Measurements from ENCODE around the gene RNF223.

The RNF223 gene

DNA sequence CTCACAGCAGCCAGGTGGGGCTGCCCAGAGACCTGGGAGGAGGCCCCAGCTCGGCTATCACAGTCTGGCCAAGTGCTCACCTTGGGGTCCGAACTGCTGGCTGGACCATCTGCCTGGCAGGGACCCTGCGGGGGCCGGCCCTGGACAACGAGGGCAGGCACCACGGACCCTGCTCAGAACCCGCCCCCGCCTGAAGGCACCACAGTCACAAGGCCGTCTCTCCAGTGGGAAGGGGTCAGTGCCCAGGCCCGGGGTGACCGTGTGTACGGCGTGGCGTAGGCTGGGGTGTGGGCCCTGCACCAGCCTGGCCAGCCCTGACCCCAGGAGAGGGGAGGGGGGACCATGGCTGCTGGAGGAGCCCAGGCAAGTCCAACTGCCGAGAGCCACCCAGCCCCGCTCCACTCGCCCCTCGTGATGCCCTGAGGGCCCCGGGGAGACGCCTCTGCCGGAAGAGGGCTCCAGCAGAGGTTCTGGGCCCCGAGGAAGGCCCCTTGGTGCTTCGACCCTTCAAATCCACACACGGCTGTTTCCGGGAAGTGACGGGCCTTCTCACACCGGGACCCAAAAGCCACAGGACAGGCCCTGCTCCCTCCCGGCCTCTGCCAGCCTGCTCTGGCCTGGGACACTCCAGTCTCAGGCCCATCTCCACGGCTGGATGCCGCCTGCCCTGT, 11.2 kb upstream of the RNF223 start:
- H3K4me3 ChIP-seq (ENCODE audit: low read depth, low read length) = no peak overlapping the region
- TF ChIP-seq, protein P1, sequence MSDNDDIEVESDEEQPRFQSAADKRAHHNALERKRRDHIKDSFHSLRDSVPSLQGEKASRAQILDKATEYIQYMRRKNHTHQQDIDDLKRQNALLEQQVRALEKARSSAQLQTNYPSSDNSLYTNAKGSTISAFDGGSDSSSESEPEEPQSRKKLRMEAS (IDR thresholded peaks at IDR 0.05; ENCODE audit: low read depth, low read length) = no peak
- TF ChIP-seq POLR2A (IDR thresholded peaks at IDR 0.05; ENCODE audit: extremely low read depth, insufficient read length) (no peak), MYC (IDR thresholded peaks at IDR 0.05; ENCODE audit: low read depth, low read length) (no peak)
- TF ChIP-seq, protein P2, sequence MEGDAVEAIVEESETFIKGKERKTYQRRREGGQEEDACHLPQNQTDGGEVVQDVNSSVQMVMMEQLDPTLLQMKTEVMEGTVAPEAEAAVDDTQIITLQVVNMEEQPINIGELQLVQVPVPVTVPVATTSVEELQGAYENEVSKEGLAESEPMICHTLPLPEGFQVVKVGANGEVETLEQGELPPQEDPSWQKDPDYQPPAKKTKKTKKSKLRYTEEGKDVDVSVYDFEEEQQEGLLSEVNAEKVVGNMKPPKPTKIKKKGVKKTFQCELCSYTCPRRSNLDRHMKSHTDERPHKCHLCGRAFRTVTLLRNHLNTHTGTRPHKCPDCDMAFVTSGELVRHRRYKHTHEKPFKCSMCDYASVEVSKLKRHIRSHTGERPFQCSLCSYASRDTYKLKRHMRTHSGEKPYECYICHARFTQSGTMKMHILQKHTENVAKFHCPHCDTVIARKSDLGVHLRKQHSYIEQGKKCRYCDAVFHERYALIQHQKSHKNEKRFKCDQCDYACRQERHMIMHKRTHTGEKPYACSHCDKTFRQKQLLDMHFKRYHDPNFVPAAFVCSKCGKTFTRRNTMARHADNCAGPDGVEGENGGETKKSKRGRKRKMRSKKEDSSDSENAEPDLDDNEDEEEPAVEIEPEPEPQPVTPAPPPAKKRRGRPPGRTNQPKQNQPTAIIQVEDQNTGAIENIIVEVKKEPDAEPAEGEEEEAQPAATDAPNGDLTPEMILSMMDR (IDR thresholded peaks at IDR 0.05; ENCODE audit: low read depth, low read length) = no peak
- no peak for DNase-seq (ENCODE audit: low read depth)

DNA sequence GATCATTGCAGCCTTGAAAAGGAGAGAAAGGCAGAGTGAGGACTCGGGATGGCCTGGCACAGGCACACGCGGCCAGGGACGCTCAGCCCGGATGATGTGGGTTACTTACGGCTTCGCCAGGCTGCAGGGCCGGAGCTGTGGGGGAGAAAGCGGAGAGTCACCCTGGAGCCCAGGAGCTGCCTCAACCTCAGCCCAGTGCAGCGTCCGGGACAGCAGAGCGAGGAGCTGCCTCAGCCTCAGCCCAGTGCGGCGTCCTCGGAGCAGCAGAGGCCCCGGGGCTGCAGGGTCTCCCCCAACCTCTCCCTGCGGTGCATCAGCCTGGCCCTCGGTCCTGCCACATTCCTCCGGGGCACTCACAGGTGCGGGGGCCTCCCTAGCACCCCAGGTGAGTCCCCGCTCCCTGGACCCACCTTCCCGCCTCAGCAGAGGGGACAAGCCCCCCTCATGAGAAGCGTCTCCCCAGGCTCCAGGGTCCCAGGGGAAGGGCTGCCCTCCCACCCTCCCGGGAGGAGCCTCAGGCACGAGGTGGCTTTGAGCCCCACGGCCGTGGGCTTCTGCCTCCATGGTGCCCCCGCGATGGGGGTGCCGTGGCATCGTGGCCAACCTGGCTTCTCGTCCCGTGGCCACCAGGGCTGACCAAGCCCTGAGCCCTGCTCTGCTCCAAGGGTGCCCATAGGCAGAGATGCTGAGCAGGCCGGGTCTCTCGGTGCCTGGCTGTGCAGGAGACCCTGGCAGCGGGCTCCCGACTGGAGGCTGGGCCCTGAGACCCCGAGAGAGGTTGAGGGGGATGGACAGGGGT, 10.5 kb upstream of the RNF223 start:
- no peak for TF ChIP-seq MYC (IDR thresholded peaks at IDR 0.05; ENCODE audit: low read depth, low read length)
- TF ChIP-seq, protein P2 (IDR thresholded peaks at IDR 0.05; ENCODE audit: low read depth, low read length) = no peak
- no peak for TF ChIP-seq POLR2A (IDR thresholded peaks at IDR 0.05; ENCODE audit: extremely low read depth, insufficient read length)
- TF ChIP-seq, protein P1 (IDR thresholded peaks at IDR 0.05; ENCODE audit: low read depth, low read length) = no peak
- H3K4me3 ChIP-seq (ENCODE audit: low read depth, low read length) = no peak overlapping the region
- no peak for DNase-seq (ENCODE audit: low read depth)

DNA sequence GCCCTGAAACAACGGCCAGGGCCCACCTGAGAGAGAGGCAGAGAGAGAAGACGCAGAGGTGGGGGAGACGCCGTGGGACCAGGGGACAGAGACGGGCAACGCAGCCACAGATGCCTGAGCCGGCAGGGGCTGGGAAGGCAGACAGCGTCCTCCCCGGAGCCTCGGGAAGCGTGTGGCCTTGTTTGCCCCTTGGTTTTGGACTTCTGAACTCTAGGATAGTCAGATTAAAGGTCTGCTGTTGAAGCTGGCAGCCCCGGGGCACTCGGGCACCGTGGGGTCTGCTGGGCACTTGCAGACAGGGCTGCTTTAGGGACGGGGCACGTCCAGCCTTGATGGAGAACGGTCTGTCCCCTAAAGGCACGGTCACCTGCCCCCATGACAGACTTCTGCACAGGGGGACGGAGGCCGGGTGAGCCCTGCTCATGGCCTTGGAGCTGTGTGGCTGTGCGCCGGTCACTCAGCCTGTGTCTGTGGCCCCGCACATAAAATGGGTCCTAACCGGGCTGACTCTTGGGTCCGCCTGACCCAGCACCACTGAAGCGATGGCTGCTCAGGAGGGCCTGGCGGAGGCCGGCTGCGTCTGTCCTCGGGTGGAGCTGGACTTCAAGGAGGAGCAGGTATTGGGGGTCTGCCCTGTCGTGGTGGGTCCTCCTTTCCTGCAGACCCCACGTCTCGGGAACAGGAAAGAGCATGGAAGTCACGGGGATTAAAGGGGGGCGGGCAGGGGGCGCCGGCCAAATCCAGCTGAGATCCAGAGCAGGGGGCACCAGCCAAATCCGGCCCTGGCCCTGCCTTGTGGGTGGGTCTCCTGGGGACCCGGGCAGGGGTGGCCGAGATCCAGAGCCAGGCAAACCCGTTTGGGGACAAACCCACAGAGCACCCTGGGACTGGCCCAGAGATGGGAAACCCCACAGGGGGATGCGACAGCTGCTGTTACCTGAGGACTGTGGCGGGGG, 9.6 kb upstream of the RNF223 start:
- no peak for TF ChIP-seq POLR2A (IDR thresholded peaks at IDR 0.05; ENCODE audit: extremely low read depth, insufficient read length)
- TF ChIP-seq, protein P1 (IDR thresholded peaks at IDR 0.05; ENCODE audit: low read depth, low read length) = no peak
- no peak for TF ChIP-seq MYC (IDR thresholded peaks at IDR 0.05; ENCODE audit: low read depth, low read length)
- TF ChIP-seq, protein P2 (IDR thresholded peaks at IDR 0.05; ENCODE audit: low read depth, low read length) = no peak
- H3K4me3 ChIP-seq (ENCODE audit: low read depth, low read length) = no peak overlapping the region
- DNase-seq (ENCODE audit: low read depth) = no peak

DNA sequence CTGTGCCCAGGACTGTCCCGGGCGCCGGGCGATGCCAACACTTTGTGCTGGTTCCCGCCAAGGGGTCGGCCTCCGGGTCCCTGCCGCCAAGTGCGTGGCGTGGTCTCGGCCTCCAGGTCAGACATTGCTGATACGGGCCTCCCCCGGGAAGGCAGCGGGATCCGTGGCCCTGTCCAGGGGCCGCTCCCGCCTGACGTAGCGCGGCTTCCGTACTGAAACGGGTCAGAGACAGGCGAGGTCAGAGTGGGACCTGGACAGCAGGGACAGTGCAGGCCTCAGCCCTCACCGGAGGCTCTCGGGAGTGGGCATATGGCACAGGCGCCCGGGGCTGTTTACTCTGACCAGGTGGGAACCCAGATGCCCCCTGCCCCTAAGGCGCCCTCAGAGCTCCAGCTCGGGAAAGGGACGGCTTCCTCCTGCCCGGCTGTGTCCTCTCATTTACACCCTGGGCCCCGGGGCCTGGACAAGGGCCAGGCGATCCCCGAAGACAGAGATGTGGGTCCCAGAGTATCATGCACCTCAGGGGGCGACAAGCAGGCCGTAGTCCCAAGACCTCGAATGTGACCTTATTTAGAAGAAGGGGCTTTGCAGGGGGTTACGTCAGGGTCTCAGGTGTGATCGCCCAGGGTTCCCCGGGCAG, 8.8 kb upstream of the RNF223 start:
- no peak for DNase-seq (ENCODE audit: low read depth)
- TF ChIP-seq, protein P2 (IDR thresholded peaks at IDR 0.05; ENCODE audit: low read depth, low read length) = no peak
- TF ChIP-seq MYC (IDR thresholded peaks at IDR 0.05; ENCODE audit: low read depth, low read length) (no peak), POLR2A (IDR thresholded peaks at IDR 0.05; ENCODE audit: extremely low read depth, insufficient read length) (no peak)
- TF ChIP-seq, protein P1 (IDR thresholded peaks at IDR 0.05; ENCODE audit: low read depth, low read length) = no peak
- H3K4me3 ChIP-seq (ENCODE audit: low read depth, low read length) = no peak overlapping the region

DNA sequence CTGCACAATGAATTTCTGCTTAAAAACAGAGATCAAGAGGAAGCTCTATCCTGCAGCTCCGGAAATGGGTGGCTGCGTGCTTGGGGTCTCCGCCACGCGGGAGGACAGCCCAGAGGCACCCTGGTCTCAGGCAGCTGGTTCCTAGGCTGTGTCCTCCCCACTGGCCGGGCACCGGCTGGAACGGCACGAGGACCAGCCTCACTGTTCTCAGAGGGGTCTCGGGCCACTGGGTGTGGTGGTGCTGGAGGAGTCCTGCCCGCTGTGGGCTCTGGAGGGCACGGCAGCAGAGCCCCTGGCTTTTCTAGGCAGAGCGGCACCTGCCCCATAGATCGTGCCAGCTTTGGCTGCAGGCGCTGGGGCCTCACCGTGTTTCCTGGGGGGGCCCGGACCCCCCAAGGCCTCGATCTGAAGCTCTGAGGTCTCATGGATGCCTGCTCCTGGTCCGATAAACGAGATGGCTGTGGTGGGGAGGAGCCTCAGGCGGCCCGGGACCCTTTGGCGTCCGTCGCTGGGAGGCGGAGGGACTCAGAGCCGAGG, 8.2 kb upstream of the RNF223 start:
- TF ChIP-seq POLR2A (IDR thresholded peaks at IDR 0.05; ENCODE audit: extremely low read depth, insufficient read length) (no peak), MYC (IDR thresholded peaks at IDR 0.05; ENCODE audit: low read depth, low read length) (no peak)
- TF ChIP-seq, protein P2 (IDR thresholded peaks at IDR 0.05; ENCODE audit: low read depth, low read length) = no peak
- TF ChIP-seq, protein P1 (IDR thresholded peaks at IDR 0.05; ENCODE audit: low read depth, low read length) = no peak
- H3K4me3 ChIP-seq (ENCODE audit: low read depth, low read length) = no peak overlapping the region
- DNase-seq (ENCODE audit: low read depth) = no peak

Data from NB4 (cell line).